Right renal cortex interstitium (tissue), 3 donors: ENCODE results near the gene IL17RD. TPM values are rescaled to one million over a fixed set of nuclear protein-coding genes. Genes with fewer than 3 reads are reported as not detected.

Source experiments
- DNase-seq, 3 donors: peaks; one replicate each; pipeline ENCODE4 v3.0.0-alpha.2; 2013; ENCODE audit warnings: low read depth in 3 of 3, low spot score in 2 of 3
- polyA plus RNA-seq, 3 donors: library from polyadenylated mRNA; unstranded; fragments of 120-200 nt; gene quantifications; one replicate each; pipeline ENCODE4 v1.2.1, GENCODE V29; 2013; ENCODE audit not compliant: insufficient read length in 3 of 3

IL17RD gene
- polyA plus RNA-seq, 3 donors: 45.2 to 52.8 (median 52.7) TPM

DNA sequence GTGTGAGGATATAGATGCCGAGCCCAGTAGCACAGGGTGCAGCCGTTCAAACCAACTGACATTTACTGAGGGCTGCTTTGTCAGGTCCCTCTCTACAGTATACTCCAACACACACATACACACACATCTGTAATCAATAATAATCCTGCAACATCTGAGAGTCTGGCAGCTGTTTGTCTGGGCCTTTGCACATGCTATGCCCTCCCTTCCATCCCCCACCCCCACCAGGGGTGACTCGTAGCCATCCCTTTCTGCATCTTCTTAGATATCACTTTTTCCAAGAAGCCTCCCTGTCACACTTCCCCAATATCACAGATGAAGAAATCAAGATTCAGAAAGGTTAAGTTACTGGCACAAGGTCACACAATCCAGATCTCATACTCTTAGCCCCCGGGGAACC is 91.0 kb downstream of the IL17RD start:
- DNase-seq: no peak

DNA sequence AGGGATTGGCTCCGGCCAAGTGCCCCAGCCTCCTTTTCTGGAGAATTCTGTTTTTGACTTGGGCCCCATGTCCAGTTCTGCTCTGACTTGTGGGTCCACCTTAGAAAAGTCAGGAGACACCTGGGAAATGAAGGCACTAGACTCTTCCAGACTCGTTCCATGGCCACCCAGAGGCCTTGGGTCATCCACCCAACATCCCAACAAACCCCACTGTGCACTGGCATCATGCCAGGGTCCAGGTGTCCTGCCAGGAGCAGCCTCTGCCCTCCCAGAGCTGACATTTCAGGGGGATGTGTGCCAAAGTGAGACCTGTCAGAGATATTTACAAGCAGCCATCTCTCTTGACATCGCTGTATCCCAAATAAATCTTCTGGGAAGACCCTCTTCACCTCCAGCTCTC is 91.5 kb downstream of the IL17RD start:
- DNase-seq: no peak

DNA sequence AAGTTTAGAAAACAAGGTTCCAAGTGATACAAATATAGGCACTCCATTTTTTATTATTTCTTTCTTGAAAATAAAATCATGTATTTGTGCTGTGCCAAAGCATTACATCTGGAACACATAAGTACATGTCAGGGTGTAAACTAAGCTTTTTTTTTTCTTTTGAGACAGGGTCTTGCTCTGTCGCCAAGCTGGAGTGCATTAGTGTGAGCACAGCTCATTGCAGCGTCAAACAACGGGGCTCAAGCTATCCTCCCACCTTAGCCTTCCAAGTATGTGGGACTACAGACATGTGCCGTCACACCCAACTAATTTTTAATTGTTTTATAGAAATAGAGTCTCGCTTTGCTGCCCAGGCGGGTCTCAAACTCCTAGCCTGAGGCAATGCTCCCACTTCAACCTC is 95.7 kb downstream of the IL17RD start:
- no peak for DNase-seq

DNA sequence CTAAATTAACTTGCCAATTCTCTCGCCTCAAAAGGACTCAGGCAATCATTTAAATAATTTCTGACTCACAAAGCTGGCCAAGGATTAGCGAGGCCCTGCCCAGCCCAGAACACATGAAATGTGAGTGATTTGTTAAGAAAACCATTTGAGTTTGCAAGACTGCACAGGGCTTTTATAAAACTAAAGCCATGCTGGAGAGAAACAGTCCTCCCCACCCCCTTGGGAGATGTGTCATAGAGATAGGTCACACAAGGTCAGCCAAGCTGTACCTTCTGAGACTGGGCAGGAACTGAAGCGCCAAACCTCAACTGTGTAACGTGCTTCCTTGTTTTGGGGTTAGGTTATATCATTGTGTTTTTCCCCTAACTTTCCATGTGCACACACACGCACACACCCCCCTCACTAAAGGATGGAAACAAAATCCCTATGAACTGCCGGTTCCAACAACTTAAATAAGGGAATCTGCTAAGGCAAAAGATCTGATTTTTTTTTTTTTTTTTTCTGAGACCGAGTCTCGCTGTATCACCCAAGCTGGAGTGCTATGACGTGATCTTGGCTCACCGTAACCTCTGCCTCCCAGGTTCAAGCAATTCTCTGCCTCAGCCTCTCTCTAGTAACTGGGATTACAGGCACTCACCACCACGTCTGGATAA is 96.6 kb downstream of the IL17RD start:
- DNase-seq: no peak

DNA sequence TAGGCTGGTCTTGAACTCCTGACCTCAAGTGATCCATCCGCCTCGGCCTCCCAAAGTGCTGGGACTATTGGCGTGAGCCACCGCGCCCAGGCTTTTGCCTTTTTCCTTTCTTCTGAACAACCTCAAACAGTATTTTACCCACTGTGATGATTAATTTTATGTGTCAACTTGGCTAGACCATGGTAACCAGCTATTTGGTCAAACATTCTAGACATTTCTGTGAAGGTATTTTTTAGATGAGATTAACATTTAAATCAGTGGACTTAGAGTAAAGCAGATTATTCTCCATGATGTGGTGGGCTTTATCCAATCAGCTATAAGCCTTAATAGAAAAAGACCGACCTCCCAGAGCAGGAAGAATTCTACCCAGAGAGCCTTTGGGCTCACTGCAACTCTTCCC is 98.7 kb downstream of the IL17RD start:
- no peak for DNase-seq

DNA sequence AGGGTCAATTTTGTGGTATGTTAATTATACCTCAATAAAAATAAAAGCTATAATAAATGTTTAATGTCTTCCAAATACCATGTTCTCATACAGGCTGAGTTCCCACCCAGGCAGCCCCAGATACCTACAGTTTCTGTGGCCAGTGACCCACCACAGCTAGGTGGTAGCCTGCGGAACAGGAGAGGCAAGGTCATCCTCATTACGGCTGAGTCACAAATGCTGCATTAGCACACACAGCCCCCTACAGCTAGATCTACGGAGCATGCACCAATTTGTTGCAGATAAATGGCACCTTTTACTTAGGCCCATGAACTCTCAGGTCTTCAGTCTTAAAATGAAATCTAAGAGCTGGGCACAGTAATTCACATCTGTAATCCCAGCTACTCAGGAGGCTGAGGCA is 99.6 kb downstream of the IL17RD start:
- no peak for DNase-seq

DNA sequence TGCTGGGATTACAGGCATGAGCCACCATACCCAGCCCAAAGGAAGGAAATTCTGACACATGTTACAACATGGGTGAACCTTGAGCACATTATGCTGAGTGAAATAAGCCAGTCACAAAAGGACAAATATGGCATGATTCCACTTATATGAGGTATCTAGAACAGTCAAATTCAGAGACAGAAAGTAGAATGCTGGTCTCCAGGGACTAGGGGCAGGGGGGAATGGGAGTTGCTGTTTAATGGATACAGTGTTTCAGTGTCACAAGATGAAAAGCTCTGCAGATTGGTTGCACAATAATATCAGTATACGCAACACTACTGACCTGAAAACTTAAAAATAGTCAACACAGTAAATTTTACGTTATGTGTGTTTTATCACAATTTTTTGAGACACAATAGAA is 100.6 kb downstream of the IL17RD start:
- no peak for DNase-seq

DNA sequence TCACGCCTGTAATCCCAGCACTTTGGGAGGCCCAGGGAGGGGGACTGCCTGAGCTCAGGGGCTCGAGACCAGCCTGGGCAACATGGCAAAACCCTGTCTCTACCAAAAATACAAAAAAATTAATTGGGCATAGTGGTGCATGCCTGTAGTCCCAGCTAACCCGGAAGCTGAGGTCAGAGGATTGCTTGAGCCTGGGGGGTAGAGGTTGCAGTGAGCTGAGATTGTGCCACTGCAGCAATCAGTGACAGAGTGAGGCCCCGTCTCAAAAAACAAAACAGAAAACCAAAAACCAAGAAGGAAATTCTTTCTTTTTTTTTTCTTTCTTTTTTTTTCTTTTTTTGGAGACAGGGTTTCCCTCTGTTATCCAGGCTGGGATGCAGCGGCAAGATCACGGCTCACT is 101.2 kb downstream of the IL17RD start:
- no peak for DNase-seq

DNA sequence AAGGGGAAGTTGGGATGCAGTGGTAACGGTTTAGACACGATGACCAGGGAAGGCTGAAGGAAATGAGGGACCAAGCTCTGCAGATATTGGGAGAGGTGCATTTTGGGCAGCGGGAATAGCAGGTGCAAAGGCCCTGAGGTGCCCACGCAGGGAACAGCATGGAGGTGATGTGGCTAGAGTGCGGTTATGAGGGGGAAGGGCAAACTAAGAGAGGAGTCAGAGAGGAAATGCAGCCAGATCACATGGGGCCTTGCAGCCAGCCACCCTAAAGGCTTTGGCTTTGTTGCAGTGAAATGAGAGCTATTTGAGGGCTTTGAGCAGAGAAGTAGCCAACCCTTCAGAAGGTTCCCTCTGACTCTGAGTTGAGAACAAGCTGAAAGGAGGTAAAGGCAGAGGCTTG is 102.1 kb downstream of the IL17RD start:
- no peak for DNase-seq

DNA sequence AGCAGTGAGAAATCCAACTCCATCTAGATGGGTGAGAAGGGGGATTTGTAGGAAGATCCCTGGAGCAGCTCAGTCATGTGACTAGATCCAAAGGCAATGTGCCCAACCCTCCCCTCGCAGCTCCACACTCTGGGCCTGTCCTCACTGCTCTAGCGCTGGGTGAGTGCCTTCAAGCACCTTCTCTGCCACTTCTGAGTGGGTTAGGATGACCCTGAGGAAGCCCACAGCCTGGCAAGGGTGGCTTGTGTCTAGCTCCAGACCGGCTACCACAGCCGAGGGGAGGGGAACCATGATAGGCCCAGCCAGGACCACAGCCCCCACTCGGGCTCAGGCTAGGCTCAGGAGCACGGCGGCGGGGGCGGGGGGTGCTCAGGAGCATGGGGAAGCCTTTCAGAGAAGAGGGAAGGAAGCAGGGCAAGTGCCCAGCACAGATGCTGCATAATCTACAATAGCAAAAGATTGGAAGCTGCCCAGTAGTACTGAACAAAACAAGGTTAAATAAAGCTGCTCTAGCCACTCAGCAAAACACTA is 103.0 kb downstream of the IL17RD start:
- no peak for DNase-seq

DNA sequence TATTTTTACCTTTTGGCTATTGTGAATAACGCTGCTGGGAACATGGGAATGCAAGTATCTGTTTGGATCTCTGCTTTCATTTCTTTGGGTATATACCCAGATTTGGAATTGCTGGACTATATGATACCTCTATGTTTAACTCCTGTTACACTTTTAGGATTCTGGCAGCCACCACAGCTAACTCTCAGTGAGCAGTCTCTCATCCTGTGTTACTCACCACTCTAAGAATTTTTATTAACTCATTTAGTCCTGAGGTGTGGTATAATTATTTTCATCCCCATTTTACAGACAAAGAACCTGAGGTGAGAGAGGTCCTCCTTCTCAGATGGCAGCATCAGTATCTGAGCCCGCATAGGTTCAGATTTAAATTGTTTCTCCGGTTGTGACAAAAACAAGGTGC is 103.6 kb downstream of the IL17RD start:
- no peak for DNase-seq

DNA sequence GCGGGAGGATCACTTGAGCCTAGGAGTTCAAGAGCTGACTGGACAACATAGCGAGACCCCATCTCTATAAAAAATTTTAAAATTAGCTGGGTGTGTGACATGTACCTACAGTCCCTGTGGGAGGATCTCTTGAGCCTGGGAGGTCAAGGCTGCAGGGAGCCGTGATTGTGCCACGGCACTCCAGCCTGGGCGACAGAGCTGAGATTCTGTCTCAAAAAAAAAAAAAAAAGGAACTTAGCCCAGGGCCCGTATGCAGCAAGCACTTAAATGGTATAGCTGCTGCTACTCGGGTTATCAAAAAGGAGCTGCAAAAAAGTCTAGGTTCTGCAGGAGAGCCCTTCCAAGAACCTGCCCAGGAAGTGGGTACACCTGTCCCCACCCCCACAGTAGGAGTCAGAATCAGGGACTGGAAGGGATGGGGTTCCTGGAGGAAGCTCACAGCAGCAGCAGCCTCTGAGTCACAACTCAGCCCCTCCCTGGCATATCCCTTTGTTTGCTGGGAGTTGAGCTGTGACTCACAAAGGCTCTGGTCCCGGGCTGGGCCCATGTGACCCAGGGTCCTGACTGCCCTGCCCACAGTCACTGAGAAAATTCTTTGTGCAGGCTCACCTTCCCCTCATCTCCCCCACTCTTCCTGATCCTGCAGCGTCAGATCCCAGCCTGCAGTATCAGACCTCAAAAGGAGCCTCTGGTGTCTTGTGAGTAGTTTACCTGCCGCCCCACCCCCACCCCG is 104.9 kb downstream of the IL17RD start, which contains the start of gene SPATA12:
Gene SPATA12, plus strand, starts transcription at position 576 of the 733 bp plus-strand sequence. CDS start 13,031 bp downstream, outside the sequence.
- no peak for DNase-seq

DNA sequence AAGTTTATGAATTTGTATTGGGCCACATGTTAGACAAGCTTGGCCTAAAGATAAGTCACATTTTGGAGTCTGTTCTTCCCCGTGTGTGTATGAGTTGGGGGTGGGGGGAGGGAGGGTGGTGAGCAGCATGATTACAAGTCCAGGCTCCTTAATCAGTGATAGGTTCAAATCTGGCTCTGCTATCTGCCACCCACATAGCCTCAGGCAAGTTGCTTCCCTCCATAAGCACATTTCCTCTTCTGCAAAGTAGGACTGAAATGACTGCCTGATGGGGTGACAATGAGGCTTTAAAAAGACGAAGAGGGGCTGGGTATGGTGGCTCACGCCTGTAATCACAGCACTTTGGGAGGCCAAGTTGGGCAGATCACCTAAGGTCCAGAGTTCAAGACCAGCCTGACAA is 105.7 kb downstream of the IL17RD start:
- no peak for DNase-seq

DNA sequence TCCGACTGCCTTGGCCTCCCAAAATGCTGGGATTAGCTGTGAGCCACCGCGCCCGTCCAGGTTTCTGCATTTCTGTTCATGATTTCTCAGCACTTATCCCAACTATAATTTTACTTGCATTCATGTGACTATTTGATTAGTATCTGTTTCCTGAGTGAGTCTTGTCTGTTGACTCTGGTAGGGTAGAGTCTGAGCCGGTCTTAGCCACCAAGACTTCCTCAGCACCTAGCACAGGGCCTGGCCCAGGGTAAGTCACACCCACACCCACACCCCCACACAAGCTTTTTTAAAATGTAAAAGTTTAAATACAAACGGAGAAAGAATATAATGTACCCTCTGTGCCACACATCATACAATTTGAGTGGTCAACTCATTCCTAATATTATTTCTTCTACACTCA is 107.8 kb downstream of the IL17RD start:
- no peak for DNase-seq

DNA sequence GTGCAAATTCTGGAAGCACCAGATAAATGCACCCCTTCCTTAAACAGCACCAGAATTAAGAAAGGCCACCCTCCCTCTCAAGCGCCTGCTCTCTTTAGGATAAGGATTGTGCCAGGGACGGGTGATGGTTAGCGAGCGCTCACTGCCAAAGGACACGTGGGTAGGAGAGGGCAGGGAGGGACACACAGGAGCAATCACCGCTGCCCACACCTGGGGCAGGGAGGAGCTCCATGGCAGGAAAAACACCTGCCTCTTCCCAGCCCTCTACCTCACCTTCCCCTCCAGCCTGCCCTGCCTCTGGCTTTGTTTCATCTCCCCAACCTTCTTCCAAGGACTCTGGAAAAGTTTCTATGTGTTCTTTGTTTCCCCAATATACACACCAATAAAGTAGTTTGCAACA is 112.0 kb downstream of the IL17RD start:
- no peak for DNase-seq

DNA sequence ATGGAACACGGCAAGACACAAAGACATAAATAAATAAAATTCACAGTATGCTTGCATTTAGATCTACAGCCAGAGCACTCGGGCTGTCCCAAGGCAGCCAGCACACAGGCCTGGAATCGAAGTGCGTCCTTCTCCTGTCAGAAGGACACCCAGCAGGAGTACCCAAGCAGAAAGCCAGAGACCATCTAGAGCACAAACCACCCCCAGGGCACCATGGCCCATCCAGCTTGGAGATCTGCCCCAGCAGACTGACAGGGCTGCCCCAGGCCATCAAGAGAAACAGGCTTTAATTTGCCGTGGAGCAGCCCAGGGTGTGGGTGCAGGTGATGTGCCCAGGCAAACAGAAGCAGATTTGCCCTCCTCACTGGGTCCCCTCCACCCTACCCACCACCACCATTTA is 112.5 kb downstream of the IL17RD start:
- DNase-seq: no peak

DNA sequence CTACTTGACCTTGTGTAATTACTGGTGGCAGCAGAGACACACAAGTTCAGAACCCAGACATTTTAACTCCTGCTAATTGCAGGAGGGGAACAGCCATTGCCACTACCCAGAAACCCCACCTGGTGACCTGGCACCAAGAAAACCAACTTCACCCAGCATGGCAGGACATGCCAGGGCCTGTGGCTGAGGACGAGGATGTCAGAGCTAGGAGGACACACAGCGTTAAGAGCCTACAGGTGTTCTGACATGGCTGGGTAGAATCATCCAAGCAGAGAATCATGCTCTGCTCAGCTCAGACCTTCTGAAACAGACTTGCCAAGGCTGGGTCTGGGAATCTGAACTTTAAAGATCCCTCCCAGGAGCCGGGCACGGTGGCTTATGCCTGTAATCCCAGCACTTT is 116.4 kb downstream of the IL17RD start:
- DNase-seq: no peak

DNA sequence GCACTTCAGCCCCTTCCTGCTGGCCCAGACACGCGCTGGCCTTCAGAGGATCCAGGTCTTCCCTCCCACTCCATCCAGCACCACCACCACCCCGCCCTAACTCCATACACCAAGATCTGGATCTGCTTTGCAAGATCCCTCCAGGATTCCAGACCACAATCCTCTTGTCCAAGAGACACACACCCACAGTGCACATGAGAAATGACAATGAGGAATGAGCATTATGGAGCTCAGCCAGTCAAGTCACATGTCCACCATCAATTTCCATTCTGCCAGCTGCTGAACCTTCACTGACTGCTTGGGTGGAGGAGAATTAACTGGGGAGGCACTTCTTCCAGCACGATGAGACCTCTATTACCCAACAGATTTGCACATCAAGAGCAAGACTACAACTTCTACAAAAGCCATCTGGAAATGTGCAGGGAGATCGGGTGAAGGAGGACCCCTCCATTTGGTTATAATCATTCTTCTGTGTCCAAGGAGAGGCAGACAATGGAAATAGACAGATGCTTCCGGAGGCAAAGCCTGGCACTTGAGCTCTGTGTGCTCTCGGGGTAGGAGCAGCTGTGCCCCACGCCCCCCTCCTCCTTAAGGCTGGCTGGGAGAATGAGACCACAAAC is 117.0 kb downstream of the IL17RD start:
- no peak for DNase-seq

DNA sequence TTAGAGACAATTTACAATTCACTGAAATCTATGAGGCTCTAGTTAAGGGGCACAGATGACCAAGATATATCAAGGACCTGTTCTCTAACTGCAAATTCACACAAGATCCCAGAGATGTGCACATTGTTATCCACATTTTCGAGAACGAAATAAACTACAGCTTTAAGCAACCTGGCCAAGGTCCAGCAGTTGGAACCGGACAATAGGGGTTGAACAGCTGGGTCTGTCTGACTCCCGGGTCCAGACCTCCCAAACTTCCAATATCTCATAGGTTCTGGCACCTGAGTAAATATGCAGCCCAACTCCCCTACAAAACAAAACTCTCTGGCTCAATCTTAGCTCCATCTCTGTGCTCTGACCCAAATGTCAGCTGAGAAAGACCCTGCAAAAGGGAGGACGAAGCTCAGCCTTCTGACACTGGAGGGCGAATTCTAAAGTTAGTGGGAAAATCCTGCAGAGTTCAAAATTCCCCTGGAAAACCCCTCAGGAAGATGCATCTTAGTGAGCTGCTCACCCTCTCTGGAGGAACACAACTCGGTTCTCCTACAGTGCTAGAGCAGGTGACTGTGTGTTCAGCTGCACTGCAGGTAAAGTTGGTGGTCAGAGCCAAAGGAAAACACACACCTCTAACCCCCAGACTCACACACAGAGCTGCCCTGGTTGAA is 118.9 kb downstream of the IL17RD start:
- no peak for DNase-seq

DNA sequence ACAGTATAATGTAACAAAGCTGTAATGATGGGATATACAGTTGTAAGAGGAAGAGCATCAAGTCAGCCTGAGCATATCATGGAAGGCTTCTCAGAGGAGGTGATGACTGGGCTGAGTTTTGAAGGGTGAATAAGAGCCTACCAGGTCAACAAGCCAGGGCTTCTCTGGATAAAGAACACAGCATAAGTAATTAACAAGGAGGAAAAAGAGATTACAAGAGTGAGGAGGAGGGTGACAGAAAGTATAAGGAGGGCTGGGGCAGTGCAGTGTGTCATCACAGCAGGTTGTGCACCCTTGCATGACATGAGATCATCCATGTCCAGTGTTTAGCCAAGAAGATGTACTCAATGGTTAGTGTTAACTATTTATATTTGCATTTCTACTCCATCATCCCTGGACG is 121.6 kb downstream of the IL17RD start:
- DNase-seq: no peak

DNA sequence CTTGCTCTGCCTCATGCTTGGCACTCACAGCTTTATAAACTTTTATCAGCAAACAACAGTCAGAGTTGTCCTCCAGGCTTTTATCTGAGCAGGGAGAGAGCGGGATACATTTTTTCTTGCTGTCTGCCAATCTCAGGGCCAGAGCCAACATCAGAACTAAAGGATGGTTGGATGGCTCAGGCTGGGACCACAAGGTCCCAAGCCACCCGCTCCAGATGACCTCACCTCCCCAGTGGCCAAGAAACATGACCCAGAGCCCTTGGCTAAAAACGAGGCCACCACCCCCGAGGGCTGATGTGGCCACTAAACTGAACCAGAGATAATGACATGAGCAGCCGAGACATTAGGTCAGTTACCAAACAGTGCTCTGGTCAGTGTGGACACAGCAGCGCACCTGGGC is 123.5 kb downstream of the IL17RD start:
- no peak for DNase-seq
